GM21390 (cell line): ENCODE measurements around the gene CD180.
A peak's percentile ranks its signal among the peaks of the same experiment; 100 is the strongest.

Source experiments
- ATAC-seq: cut with Tn5 transposase; IDR thresholded peaks from one replicate; pipeline ENCODE4 v1.9.1; 2021; ENCODE audit not compliant: unreplicated experiment

Gene CD180

DNA sequence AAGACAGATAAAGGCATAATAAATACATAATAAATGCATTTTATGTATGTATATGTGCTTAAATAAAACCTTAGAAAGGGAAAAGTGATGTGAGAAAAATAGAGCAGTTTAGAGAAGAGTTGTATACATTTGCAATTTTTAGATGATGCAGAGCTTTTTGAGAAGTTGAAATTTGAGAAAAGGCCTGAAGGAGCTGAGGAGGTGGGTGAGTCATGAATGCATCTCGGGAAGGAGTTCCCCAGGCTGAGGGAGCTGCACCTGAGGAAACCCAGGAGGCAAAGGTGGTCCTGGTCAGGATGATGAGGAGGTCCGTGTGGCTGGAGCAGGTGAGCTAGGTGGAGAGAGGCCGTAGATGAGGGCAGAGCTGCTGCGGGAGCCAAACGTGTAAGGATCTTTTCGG lies 17.4 kb upstream of the CD180 start:
- no peak for ATAC-seq

- ATAC-seq, result no peak
Measured at GRCh38 chr5:67211926-67212325, 15.3 kb upstream of the CD180 start.

GRCh38 chr5:67209141-67209771 lies 12.7 kb upstream of the CD180 start:
- peak; percentile 23 for ATAC-seq

DNA sequence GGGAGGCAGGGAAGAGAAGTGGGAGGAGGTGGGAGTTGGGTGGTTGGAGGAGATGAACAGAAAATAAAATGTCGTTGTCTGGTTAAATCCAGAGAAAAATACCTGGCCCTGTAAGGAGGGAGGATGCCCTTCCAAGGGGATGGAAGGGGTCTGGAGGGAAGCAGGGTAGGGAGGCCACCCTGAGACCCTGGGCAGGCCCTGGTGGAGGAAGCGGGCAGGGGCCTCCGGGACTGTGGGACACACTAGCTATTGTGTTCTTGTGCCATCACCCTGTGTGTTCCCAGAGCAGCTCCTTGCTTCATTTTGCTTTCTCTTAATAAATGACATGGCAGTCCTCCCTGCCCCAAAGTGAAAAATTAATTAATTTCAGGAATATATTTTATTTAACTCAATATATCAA lies 11.8 kb upstream of the CD180 start:
- no peak for ATAC-seq

DNA sequence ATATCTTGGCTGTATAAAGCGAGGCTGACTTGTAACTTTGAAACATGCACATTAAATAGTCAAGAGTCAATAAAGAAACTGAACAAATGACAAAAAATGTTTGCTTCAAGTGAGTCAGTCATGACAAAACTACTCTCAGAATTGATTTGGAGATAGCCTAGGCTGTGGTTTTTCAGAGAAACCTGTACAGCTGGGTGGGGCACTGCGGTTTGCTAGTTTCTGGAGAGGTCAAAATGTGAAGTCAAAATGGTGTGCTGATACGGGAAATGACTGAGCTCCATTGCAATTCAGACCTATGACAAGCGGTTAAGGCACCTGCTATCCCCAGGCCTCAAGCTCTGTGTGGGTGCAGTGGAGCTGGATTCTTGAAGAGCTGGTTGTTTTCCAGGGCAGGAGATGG lies 10.3 kb upstream of the CD180 start:
- ATAC-seq, result peak; percentile 76

DNA sequence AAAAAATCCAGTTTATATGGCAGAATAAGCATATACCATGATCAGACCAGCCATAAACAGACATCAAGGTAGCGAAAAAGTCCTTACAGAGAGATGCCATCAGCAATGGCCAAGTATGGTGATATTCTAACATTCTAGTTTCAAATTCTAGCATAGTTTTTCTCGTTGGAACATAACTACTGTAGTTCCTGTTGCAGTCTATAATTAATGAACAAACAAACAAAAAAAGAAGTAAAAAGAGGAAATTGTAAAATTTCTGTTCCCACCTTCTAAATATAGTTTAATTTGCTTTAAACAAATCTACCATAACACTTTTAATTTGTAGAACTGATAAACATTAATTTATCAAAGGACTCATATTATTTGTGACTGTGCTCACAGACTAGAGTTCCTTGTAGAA lies 9.9 kb upstream of the CD180 start:
- peak; percentile 39 for ATAC-seq

DNA sequence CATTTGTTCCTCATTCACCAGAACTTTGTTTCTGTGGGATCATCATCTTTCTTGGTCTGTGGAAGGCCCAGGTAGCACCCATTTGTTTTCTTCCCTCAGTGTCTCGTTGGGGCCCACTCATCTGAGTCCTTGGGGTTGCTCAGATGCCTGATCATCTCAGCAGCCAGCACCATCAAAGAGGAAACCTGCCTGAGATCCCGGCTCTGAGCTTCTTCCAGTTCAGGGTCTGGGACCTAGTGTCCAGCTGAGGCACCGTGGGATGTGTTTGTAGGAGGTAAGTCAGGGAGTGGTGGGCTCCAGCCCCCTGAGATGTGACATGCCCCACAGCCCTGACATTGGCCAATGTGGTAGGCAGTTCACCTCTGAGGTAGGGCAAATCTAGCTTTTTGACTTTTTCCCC lies 9.4 kb upstream of the CD180 start:
- ATAC-seq, result no peak

DNA sequence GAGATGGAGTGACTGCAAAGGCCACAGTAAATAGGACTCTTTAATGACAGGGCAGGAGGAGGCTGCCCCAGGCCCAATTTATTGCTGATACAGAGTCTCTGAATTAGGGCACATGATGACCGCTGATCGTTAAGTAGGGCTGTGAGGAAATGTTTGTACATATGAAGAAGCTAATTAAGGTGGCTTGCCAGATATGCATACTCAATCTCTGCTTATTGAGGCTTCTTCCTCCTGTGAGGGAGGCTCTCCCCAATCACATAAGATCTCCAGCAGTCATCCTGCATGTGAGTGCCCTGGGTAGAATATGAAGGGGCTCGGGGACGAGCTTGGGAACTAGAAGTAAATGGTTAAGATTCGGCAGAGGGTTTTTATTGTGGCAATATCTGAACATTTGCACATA lies 8.2 kb upstream of the CD180 start:
- no peak for ATAC-seq

DNA sequence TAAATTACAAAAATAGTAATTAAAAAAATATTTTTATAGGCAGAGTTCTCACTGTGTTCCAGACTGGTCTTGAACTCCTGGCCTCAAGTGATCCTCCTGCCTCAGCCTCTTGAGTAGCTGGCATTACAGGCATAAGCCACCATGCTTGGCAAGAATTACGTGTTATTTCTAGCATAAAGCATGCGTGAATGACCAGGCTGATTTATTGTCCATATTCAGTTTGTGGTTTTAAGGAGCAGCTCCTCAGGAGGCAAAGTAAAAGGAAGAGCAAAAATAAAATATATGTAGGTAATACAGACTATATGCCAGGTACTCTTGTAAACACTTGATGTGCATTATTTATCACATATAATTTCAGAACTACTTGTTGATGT lies 7.1 kb upstream of the CD180 start:
- no peak for ATAC-seq

- ATAC-seq, result no peak
Measured at GRCh38 chr5:67202828-67203227, 6.2 kb upstream of the CD180 start.

DNA sequence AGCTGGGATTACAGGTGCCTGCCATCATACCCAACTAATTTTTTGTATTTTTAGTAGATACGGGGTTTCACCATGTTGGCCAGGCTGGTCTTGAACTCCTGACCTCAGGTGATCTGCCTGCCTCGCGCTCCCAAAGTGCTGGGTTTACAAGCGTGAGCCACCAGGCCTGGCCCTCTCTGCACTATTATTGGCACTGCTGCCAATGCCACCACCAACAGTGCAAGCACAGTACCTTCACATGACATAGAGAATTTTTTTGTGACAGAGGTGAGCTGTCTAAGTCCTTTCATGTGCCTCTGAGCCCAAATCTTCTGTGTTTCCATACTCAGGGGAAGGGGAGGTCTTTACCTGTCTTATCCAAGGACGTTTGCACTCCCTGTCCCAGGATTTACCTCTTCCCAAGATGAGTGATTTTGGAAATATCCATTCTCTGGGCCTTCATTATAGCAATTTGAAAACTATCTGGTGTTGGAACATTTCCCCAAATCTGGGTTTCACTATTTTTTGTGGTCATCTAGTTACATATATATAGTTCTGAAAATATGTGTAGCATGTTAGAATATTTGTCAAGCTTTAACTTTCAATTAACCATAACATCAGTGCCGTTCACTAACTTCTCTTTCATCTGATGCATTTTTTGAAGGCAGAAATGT lies 5.4 kb upstream of the CD180 start:
- peak; percentile 20 for ATAC-seq

DNA sequence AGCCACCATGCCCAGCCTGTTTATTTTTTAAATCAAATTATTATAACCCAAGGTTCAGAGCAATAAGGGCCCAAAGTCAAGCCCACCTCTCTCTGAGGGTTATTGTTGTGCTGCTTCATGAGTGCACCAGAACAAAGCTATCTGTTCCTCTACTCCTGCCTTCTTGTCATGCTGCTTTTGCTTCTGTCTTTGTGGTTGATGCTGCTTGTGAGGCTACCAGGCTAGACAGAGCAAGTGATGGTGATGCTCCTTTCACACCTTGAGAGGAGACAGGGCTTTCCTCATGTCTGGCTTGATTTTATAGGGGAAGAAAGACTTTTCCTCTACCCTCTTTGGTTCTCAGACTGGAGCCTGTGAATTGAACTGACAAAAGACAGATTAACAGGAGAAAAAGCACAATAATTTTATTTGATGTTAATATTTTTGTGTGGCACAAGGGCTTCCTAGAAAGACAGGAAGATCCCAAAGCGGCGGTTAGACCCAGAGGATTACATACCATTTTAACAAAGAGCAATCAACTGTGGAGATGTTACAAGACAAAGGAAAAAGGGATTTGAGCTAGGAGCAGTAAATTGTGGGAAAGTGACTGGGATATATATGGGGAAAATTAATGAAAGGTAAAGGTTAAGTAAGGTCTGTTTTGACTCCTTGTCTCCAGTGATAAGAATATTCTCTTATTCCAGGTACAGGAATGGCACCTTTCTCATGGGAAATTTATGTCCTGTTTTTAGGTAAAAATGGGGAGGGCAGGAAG lies 4.4 kb upstream of the CD180 start:
- ATAC-seq, result no peak

DNA sequence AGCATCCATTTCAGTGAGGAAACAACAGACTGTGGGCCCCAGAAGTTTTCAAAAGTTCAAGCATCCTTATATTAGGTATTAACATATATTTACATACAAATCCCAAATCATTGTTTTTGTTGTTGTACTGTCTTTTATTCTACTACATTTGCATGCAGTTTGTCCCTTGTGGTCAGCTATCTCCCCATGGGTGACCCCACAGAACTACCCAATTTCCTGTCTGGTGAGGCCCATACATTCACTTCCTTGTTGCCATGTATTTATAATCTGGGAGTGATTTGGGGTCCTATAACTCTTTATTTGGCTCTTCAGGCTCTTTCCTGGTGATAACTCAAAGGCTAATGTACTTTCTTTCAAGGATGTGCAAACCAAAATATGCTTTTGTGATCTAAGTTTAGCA lies 3.3 kb upstream of the CD180 start:
- no peak for ATAC-seq

- ATAC-seq, result no peak
Measured at GRCh38 chr5:67198917-67199316, 2.3 kb upstream of the CD180 start.

DNA sequence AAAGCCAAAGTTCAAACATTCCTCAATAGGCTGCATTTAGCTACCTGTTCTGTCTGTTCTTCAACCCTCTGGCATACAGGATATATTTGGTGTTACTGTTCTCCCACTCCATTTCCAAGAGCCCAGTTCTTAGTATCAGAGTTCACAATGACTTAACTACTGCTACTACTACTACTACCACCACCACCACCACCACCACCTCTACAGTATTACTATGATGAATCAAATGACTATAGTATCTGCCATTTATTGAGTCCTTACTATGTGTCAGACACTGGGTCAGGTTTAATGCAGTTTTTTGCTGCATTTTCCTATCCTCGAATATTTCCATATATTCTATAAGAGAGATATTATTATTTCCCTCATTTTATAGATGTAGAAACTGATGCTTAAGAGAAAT lies 937 bp upstream of the CD180 start:
- ATAC-seq, result no peak

GRCh38 chr5:67195406-67196275 lies 958 bp downstream of the CD180 start:
- ATAC-seq, result no peak

GRCh38 chr5:67194166-67194565 lies 2.4 kb downstream of the CD180 start:
- no peak for ATAC-seq

DNA sequence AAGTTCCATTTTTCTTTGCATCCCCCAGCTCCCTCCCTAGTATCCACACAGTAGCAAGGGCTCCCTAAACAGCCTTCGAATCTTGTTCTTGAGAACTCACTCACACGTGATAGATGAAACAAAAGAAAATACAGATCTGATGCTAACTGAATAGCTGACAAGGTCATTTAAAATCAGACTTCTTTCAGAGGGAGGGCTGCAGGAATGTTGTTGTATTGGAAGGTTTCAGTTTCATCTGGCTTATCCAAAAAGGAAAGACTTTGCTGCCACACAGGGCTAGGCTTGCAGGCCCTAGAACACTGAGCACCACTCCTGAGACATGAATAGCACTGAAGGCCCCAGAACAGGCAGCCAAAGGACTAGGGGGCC lies 3.2 kb downstream of the CD180 start:
- no peak for ATAC-seq

- no peak for ATAC-seq
Measured at GRCh38 chr5:67192719-67193438, 3.7 kb downstream of the CD180 start.

DNA sequence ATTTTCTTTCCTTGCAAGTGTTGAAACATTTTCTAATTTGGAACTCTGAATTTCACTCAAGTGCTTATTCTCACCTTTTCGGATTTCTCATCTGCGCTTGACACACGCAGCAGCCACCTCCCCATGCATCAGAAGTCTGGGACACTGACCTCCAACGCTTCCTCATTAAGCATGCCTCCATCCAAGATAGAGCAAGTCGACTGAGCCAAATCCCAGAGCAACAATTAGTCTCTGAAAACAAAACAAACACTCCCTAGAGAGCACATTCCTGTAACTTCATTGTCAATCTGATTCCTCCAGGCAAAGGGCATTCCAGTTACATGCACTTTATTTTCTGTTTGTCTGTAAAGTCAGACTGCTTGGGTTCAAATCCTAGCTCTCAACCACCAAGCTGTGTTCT lies 5.7 kb downstream of the CD180 start:
- no peak for ATAC-seq

DNA sequence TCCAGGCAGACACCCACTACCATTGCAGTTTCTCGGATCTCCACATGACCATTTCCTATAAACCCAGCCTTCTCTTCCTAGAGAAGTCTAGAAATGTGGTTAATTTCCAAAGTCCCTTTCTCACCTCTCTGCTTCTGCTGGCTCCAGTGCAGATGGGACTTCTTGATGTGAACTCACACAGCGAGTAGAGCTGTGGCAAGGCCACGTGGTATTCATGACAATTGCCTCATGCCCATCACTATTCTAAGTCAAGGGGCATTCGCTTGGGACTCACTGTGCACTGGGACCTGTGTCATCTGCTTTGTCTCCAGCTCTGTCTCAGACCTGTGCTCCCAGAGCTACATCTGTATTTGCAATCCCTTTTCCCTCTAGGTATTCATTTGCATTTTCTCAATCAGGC lies 6.2 kb downstream of the CD180 start:
- ATAC-seq, result no peak
